Hematopoietic multipotent progenitor cell (in vitro differentiated cells): ENCODE results near the gene SLC6A20. TPM values are rescaled to one million over a fixed set of nuclear protein-coding genes. Genes with fewer than 3 reads are reported as not detected.

Experiments
- DNase-seq, 3 donors: peaks; one replicate each; pipeline ENCODE4 v3.0.0-alpha.2; 2011 to 2015; ENCODE audit warnings: low read depth in 2 of 3, low spot score in 2 of 3
- total RNA-seq: library from RNA; depleted of rRNA; stranded (reverse); fragments of >200 nt; gene quantifications from one replicate; pipeline ENCODE4 v1.2.3, GENCODE V29; 2012

The SLC6A20 gene
- total RNA-seq, 1 donor = under 0.01 TPM

- DNase-seq = no peak
These were observed 5.8 kb upstream of the SLC6A20 start for GRCh38 chr3:45802146-45802545.

GRCh38 chr3:45800611-45801010 is 4.3 kb upstream of the SLC6A20 start:
- DNase-seq = no peak

GRCh38 chr3:45799586-45799985 is 3.2 kb upstream of the SLC6A20 start:
- DNase-seq = no peak

GRCh38 chr3:45798034-45798433 is 1.7 kb upstream of the SLC6A20 start:
- DNase-seq = no peak

- DNase-seq = no peak
These were observed 734 bp upstream of the SLC6A20 start for GRCh38 chr3:45796902-45797637.

GRCh38 chr3:45795509-45795881 is 841 bp downstream of the SLC6A20 start:
- DNase-seq = peak in 2 of 3 donors; percentile 11 to 26

GRCh38 chr3:45794660-45795059 is 1.7 kb downstream of the SLC6A20 start:
- no peak for DNase-seq

GRCh38 chr3:45794177-45794560 is 2.2 kb downstream of the SLC6A20 start:
- DNase-seq = no peak

- DNase-seq = no peak
These were observed 2.7 kb downstream of the SLC6A20 start for GRCh38 chr3:45793482-45794176.

- no peak for DNase-seq
These were observed 3.7 kb downstream of the SLC6A20 start for GRCh38 chr3:45792516-45793172.

- DNase-seq = no peak
These were observed 4.3 kb downstream of the SLC6A20 start for GRCh38 chr3:45792036-45792435.

- DNase-seq = no peak
These were observed 5.7 kb downstream of the SLC6A20 start for GRCh38 chr3:45790596-45790995.

GRCh38 chr3:45789235-45789812 is 7.0 kb downstream of the SLC6A20 start:
- DNase-seq = no peak

- no peak for DNase-seq
These were observed 8.8 kb downstream of the SLC6A20 start for GRCh38 chr3:45787551-45787950.

GRCh38 chr3:45786801-45787495 is 9.4 kb downstream of the SLC6A20 start:
- no peak for DNase-seq

- no peak for DNase-seq
These were observed 10.7 kb downstream of the SLC6A20 start for GRCh38 chr3:45785605-45786150.

- DNase-seq = no peak
These were observed 12.7 kb downstream of the SLC6A20 start for GRCh38 chr3:45783667-45784066.

- DNase-seq = no peak
These were observed 14.0 kb downstream of the SLC6A20 start for GRCh38 chr3:45782381-45782780.

GRCh38 chr3:45781841-45782240 is 14.5 kb downstream of the SLC6A20 start:
- DNase-seq = no peak

GRCh38 chr3:45781271-45781670 is 15.1 kb downstream of the SLC6A20 start:
- DNase-seq = no peak
